ENCODE data around the gene FBXO7.

FBXO7 gene

DNA sequence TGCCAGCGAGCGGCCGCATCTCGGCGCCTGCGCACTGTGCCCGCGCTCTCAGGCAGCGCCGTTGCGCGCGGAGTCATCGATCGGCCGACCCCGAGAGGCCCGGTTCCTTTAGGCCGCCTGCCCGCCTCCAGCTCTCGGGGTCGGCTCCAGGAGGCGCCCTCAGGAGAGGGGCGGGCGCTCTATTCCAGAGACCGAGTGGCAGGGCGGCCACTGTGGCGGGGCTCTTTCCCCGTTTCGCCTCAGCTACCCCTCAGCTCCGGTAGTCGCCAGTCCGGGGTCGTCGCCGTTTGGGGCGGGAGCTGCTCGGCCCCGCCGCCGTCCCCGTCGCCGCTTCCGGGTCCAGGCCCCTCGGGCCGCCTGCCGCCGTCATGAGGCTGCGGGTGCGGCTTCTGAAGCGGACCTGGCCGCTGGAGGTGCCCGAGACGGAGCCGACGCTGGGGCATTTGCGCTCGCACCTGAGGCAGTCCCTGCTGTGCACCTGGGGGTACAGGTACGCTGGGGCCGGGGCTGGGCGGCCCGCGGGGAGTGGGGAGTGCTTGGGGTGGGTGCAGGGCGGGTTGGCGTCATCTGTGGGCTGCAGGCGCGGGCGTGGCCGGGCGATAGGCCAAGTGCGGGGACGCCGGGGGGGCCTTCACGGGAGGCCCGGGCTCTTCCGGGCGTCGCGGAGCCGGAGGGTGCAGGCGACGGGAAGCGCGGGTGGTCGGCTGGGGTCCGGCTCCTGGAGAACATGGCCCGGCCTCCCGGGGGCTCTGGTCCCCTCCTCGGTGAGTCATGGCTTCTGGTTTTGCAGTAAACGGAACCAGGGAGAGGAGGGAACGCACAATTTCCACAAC lies at the start of gene FBXO7:
Gene FBXO7 (plus strand): TSS at position 177 of the 833 bp plus-strand sequence. CDS start 192 bp downstream, at position 369.
- Histone ChIP-seq H3K27me3 (peaks cover 15% of the 10 kb centered on the region), H3K36me3 (no peaks in the 10 kb centered on the region), H3K27ac (peak within 1 kb of the TSS; percentile 87), H3K9me3 (no peaks in the 10 kb centered on the region), H3K4me1 (ENCODE audit: control insufficient read depth in 1 of 2, insufficient read depth in 1 of 2, low read depth in 1 of 2, low read length in 1 of 2) (peaks cover 26 to 30% of the 10 kb centered on the region in 2 experiments), H3K4me3 (ENCODE audit: low read depth in 1 of 2, low read length in 1 of 2) (peak within 1 kb of the TSS; percentile 79 to 87)
- TF ChIP-seq, protein P1, sequence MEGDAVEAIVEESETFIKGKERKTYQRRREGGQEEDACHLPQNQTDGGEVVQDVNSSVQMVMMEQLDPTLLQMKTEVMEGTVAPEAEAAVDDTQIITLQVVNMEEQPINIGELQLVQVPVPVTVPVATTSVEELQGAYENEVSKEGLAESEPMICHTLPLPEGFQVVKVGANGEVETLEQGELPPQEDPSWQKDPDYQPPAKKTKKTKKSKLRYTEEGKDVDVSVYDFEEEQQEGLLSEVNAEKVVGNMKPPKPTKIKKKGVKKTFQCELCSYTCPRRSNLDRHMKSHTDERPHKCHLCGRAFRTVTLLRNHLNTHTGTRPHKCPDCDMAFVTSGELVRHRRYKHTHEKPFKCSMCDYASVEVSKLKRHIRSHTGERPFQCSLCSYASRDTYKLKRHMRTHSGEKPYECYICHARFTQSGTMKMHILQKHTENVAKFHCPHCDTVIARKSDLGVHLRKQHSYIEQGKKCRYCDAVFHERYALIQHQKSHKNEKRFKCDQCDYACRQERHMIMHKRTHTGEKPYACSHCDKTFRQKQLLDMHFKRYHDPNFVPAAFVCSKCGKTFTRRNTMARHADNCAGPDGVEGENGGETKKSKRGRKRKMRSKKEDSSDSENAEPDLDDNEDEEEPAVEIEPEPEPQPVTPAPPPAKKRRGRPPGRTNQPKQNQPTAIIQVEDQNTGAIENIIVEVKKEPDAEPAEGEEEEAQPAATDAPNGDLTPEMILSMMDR (IDR thresholded peaks at IDR 0.05) = no peak

DNA sequence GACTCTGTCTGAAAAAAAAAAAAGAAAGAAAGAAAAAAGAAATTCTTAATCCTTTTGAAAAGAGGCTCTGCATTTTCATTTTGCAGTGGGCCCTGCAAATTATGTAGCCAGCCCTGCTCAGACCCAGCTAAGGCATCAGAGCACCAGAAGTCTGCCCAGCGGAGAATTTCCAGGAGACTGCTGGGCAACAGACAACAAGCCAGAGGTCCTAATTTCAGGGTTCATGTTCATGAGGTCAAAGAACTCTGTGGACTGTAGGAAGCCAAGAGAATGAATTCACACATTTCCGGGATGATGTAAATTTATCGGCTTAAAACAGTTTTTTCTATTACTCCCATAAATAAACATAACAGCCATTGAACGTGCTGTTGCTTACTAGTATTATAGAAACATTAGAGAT lies 47.7 kb upstream of the FBXO7 start:
- no peaks in the 10 kb centered on the region for H3K9me3 ChIP-seq
- no peaks in the 10 kb centered on the region for H3K4me1 ChIP-seq (ENCODE audit: control insufficient read depth in 1 of 2, insufficient read depth in 1 of 2, low read depth in 1 of 2, low read length in 1 of 2)
- TF ChIP-seq, protein P1 (IDR thresholded peaks at IDR 0.05) = no peak
- H3K4me3 ChIP-seq (ENCODE audit: low read depth in 1 of 2, low read length in 1 of 2) = no peak overlapping the region
- H3K27me3 ChIP-seq = peaks cover 36% of the 10 kb centered on the region
- H3K27ac ChIP-seq = no peak overlapping the region
- no peaks in the 10 kb centered on the region for H3K36me3 ChIP-seq

DNA sequence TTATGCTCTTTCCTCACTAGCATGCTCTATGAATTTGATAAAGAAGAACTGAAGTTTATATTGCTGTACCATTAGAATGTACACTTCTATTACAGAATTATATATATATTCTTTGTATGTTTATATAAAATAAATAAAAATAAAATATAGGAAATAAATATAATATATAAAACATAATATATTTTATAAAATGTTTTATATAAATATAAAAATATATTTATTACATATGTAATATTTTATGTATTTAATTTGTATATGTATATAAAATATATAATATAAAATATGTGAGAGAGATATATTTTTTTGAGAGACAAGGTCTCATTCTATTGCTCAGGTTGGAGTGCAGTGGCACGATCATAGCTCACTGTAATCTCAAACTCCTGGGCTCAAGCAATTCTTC lies 44.3 kb upstream of the FBXO7 start:
- H3K4me1 ChIP-seq (ENCODE audit: control insufficient read depth in 1 of 2, insufficient read depth in 1 of 2, low read depth in 1 of 2, low read length in 1 of 2) = no peaks in the 10 kb centered on the region
- no peaks in the 10 kb centered on the region for H3K9me3 ChIP-seq
- H3K36me3 ChIP-seq = no peaks in the 10 kb centered on the region
- H3K27ac ChIP-seq = no peak overlapping the region
- H3K27me3 ChIP-seq = peaks cover 48% of the 10 kb centered on the region
- TF ChIP-seq, protein P1 (IDR thresholded peaks at IDR 0.05) = no peak
- H3K4me3 ChIP-seq (ENCODE audit: low read depth in 1 of 2, low read length in 1 of 2) = no peak overlapping the region

DNA sequence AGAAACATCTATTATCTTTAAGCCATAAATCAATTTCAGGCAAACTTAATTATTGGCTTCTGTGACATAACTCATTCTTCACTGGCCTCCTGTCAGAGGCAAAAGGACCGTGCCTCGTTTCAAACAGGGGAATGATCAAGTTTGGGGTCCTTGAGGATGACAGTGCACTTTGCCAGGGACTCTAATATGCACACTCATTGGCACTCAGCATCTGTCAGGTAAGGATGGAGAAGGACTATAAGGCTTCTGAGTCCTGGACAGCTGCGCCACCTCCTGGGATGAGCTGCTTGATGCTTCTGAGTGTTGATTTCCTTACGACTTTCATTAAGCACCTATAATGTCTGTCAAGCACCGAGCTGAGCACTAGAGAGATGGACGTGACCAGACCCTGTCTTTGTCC lies 30.5 kb upstream of the FBXO7 start:
- H3K9me3 ChIP-seq = no peaks in the 10 kb centered on the region
- H3K27ac ChIP-seq = no peak overlapping the region
- peaks cover 69% of the 10 kb centered on the region for H3K27me3 ChIP-seq
- no peaks in the 10 kb centered on the region for H3K36me3 ChIP-seq
- no peak overlapping the region for H3K4me3 ChIP-seq (ENCODE audit: low read depth in 1 of 2, low read length in 1 of 2)
- TF ChIP-seq, protein P1 (IDR thresholded peaks at IDR 0.05) = no peak
- no peaks in the 10 kb centered on the region for H3K4me1 ChIP-seq (ENCODE audit: control insufficient read depth in 1 of 2, insufficient read depth in 1 of 2, low read depth in 1 of 2, low read length in 1 of 2)

DNA sequence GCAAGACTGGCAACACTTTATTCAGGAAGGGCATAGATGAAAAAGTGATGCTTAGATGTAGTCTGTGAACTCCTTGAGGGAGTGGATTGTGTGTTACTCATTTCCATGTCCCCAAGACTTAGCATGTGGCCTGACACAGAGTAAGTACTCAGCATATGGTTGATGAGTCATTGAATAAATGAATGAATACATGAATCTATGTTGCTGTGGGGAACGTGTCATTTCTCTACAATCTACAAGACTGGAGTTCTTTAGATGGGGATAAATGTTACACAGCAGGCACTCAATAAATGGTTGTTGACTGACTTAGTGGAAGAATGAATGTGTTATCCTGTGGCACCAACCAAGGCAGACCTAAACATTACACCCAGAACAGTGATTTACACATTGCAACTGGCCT lies 28.3 kb upstream of the FBXO7 start:
- H3K4me1 ChIP-seq (ENCODE audit: control insufficient read depth in 1 of 2, insufficient read depth in 1 of 2, low read depth in 1 of 2, low read length in 1 of 2) = no peaks in the 10 kb centered on the region
- no peaks in the 10 kb centered on the region for H3K36me3 ChIP-seq
- no peaks in the 10 kb centered on the region for H3K9me3 ChIP-seq
- TF ChIP-seq, protein P1 (IDR thresholded peaks at IDR 0.05) = no peak
- no peak overlapping the region for H3K4me3 ChIP-seq (ENCODE audit: low read depth in 1 of 2, low read length in 1 of 2)
- H3K27me3 ChIP-seq = peaks cover 70% of the 10 kb centered on the region
- no peak overlapping the region for H3K27ac ChIP-seq
